GM12801 (cell line): ENCODE data around the gene SUPT3H.

Experiments
- TF ChIP-seq, protein P1 (sequence below): IDR thresholded peaks from one replicate; pipeline ENCODE4 v1.5.1; 2011; ENCODE audit warnings: control low read depth; ENCODE audit not compliant: insufficient read length; ENCODE audit errors: extremely low read depth

SUPT3H gene

DNA sequence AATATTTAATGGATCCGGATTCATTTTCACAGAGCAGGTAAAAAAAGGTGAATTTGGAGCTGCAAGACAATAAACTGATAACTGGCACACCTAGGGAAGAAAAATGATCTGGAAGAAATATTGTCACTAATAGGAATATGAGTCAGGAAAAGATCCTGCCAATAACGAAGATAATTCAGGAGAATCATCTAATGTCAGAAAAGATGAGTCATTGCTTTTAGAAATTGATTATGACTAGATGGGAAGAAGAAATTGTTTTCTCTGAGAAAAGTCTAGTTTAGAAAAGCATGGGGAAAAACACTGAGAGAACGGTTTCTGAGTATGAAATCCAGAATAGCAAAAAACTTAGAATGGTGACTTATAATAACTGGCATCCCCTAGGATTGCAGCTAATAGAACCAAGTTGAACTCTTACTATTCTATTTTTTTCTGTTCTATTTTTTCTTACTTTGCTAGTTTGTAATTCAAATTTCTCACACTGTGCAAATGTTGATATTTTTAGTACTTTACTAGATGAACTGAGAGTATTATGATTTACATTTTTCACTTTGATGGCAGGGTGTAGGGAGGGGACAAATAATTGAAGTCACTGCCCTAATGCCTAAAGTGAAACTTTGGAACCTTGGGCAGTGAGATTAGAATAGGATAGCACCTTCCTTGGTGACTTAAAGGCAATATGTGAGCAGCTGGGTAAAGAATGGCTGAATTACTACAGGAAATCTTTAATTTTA is 38.2 kb upstream of the SUPT3H start:
- TF ChIP-seq, protein P1, sequence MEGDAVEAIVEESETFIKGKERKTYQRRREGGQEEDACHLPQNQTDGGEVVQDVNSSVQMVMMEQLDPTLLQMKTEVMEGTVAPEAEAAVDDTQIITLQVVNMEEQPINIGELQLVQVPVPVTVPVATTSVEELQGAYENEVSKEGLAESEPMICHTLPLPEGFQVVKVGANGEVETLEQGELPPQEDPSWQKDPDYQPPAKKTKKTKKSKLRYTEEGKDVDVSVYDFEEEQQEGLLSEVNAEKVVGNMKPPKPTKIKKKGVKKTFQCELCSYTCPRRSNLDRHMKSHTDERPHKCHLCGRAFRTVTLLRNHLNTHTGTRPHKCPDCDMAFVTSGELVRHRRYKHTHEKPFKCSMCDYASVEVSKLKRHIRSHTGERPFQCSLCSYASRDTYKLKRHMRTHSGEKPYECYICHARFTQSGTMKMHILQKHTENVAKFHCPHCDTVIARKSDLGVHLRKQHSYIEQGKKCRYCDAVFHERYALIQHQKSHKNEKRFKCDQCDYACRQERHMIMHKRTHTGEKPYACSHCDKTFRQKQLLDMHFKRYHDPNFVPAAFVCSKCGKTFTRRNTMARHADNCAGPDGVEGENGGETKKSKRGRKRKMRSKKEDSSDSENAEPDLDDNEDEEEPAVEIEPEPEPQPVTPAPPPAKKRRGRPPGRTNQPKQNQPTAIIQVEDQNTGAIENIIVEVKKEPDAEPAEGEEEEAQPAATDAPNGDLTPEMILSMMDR: no peak

DNA sequence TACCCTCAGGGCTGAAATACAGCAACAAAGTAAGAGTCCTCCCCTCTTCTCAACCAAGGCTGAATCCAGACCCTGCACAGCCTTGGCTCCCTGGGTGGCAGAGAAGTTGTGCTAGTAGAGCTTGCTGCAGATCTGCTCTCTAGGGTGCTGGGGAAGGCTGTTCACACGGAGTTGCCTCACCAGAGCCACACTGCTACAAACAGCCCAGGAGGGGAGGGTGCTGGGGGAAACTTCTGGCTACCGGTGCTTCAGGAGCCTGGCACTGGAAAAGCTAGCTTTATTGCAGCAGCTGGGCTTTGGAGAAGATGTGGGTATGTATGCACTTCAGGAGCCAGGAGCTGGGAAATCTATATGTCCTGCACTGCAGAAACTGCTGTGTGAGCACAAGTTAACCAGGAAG is 37.6 kb upstream of the SUPT3H start:
- TF ChIP-seq, protein P1: no peak

GRCh38 chr6:45411959-45412358 is 34.2 kb upstream of the SUPT3H start:
- TF ChIP-seq, protein P1: no peak

DNA sequence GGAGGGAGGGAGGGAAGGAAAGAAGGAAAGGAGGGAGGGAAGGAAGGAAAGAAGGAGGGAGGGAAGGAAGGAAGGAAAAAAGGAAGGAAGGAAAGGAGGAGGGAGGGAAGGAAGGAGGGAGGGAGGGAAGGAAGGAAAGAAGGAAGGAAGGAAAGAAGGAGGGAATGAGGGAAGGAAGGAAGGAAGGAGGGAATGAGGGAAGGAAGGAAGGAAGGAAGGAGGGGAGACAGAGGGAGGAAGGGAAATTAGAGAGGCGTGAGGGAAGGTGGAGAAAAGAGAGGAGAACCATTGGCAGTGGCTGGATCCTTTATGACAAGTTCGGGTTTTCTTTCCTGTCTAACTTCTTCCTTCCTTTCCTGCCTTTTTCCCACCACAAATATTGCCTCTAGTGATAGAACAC is 22.3 kb upstream of the SUPT3H start:
- TF ChIP-seq, protein P1: no peak

DNA sequence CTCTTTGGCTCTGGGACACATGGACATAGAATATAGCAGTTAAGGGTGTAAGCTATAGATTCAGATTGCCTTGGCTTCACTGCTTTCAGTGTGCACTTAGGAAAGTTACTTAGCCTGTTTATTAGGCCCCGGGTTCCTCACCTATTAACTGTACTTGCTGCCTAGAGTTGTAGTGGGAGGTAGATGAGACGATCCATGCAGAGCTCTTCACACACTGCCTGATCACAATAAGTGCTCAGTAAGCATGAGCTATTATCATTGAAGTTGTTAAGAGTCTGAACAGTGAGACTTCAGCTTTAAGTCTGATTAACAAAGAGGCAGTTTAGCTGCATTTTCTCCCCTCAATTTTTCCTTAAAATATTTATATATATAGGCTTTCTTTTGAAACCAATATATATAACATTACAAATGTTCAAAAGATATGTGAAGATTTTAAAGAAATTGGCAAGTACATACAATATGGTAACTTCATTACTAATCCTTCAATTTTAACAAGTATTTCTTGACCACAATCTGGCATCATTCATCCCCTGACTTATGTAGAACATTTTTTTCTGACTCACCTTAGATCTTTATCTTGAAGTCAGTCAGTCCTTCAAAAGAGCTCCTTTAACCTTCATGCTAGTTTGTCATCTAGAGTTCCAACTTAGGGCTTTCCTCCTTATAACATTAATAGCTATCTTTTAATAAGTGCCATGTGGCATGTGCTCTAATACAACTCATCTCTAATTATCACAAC is 20.5 kb upstream of the SUPT3H start:
- TF ChIP-seq, protein P1: no peak

DNA sequence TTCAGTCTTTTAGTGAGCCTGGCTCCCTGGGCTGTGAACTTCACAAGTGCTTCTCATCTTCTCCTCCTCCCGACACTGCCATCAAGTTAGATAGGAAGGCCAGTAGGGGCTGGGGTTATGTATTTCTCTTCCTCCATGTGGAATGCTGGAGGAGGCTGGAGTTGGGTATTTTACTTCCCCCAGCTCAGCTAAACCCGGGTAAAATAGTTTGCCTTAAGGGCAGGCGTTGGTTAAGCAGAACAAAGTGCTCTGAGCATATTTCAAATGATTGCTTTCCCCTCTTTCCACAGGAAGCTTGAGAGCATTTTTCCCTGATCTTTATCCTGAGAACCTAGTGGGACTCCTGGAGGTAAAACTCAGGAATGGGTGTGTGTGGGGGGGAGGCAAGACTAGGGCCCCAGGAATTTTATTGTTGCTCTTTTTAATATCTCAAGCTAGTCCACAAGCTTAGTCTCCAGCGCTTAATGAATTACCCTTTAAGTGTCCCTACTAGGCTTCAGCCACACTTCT is 16.9 kb upstream of the SUPT3H start:
- TF ChIP-seq, protein P1: no peak

GRCh38 chr6:45388328-45388727 is 10.6 kb upstream of the SUPT3H start:
- TF ChIP-seq, protein P1: no peak
